ENCODE data around the gene DOK3.

GRCh38 chr5:177508837-177509236 lies 789 bp downstream of the DOK3 start:
- no peak for TF ChIP-seq EZH2 (IDR thresholded peaks at IDR 0.05; ENCODE audit: borderline replicate concordance, low read depth, low read length, severe bottlenecking)
- no peak for TF ChIP-seq CTCF (IDR thresholded peaks at IDR 0.05; ENCODE audit: borderline replicate concordance, extremely low read depth, low read length, poor library complexity, severe bottlenecking)

Data from DND-41 (cell line).